ENCODE data around the gene FGD4. TPM values are rescaled to one million over a fixed set of nuclear protein-coding genes. Genes with fewer than 3 reads are reported as not detected.

FGD4 gene
- total and polyA plus RNA-seq, 2 of the 4 experiments (the other 2 are of a cell fraction), result 2.1 to 8.8 TPM

- no peaks in the 10 kb centered on the region for H3K9me3 ChIP-seq (ENCODE audit: control insufficient read depth, insufficient read depth, low read length)
- H2BK5ac ChIP-seq (ENCODE audit: low read depth, low read length, poor library complexity, severe bottlenecking), result no peak overlapping the region
- H2AFZ ChIP-seq (replicated peaks; ENCODE audit: low read length, poor library complexity), result no peak overlapping the region
- no peaks in the 10 kb centered on the region for H4K20me1 ChIP-seq (ENCODE audit: insufficient read depth, low read length)
- H2AK5ac ChIP-seq (ENCODE audit: low read depth, low read length), result no peak overlapping the region
- no peak overlapping the region for H3K23ac ChIP-seq (ENCODE audit: low read depth, low read length)
- in situ Hi-C loops (cut with MboI; ENCODE audit: low sequenced_read_pairs) (no loop called here), intact Hi-C loops (cut with micrococcal nuclease) (no loop called here), dilution Hi-C loops (cut with HindIII; ENCODE audit: low sequenced_read_pairs, unreplicated experiment) (no loop called here)
- ChIA-PET CTCF (interaction anchor here (0.9 kb wide), 1 partner anchor 23 kb away, joined by 3 read pairs; no protein-coding TSS in a partner anchor), POLR2A (ENCODE audit: unreplicated experiment) (no interaction called here)
- H3K36me3 ChIP-seq (ENCODE audit: control insufficient read depth, insufficient read depth, low read length), result no peaks in the 10 kb centered on the region
- H3K79me1 ChIP-seq (ENCODE audit: low read depth in 1 of 2, low read length in 2 of 2), result no peaks in the 10 kb centered on the region
- no peak for DNase-seq
- H3K14ac ChIP-seq (replicated peaks; ENCODE audit: low read depth, low read length), result no peak overlapping the region
- H3K4ac ChIP-seq (ENCODE audit: low read depth, low read length), result no peak overlapping the region
- no peak overlapping the region for H2BK15ac ChIP-seq (ENCODE audit: low read depth, low read length)
- no peak overlapping the region for H3K4me3 ChIP-seq (ENCODE audit: insufficient read depth, low read depth, low read length)
- no peak overlapping the region for H4K91ac ChIP-seq (ENCODE audit: insufficient read depth, low read depth, low read length)
- H4K8ac ChIP-seq (ENCODE audit: low read depth in 2 of 2, low read length in 2 of 2), result no peak overlapping the region
- H3K56ac ChIP-seq (ENCODE audit: extremely low read depth, insufficient read depth, low read length), result no peak overlapping the region
- H4K5ac ChIP-seq (ENCODE audit: low read depth, low read length), result no peak overlapping the region
- 100% methylated on average over 1 of the region's 2 CpGs; no CpG with 5 or more reads in 1 of the 2 experiments for whole genome bisulfite sequencing, 2 experiments (ENCODE audit: extremely low coverage in 2 of 2, insufficient read length in 1 of 2)
- ATAC-seq (ENCODE audit: low read depth), result no peak
- no peak overlapping the region for H2BK20ac ChIP-seq (ENCODE audit: low read depth, low read length)
- no peak overlapping the region for H3K27ac ChIP-seq (ENCODE audit: insufficient read depth, low read length)
- H3K9me1 ChIP-seq (ENCODE audit: insufficient read depth, low read length), result no peaks in the 10 kb centered on the region
- no peak overlapping the region for H3K9ac ChIP-seq (ENCODE audit: low read depth, low read length)
- no peaks in the 10 kb centered on the region for H3K4me1 ChIP-seq (ENCODE audit: control insufficient read depth, insufficient read depth, low read length)
- H2BK120ac ChIP-seq (ENCODE audit: low read depth, low read length), result no peak overlapping the region
- H3K18ac ChIP-seq (ENCODE audit: low read depth, low read length), result no peak overlapping the region
- TF ChIP-seq MAFK (IDR thresholded peaks at IDR 0.05; ENCODE audit: low read depth, low read length) (no peak), POLR2A (IDR thresholded peaks at IDR 0.05; ENCODE audit: low read depth, low read length) (no peak), RAD21 (IDR thresholded peaks at IDR 0.05; ENCODE audit: low read length) (no peak), FOS (IDR thresholded peaks at IDR 0.05; ENCODE audit: low read depth, low read length) (no peak), MAZ (IDR thresholded peaks at IDR 0.05; ENCODE audit: borderline replicate concordance, low read depth, low read length) (no peak), BHLHE40 (IDR thresholded peaks at IDR 0.05; ENCODE audit: low read depth, low read length) (no peak), SMC3 (IDR thresholded peaks at IDR 0.05; ENCODE audit: low read depth, low read length) (no peak), ELK1 (IDR thresholded peaks at IDR 0.05; ENCODE audit: borderline replicate concordance, low read depth, low read length) (no peak), MXI1 (IDR thresholded peaks at IDR 0.05; ENCODE audit: borderline replicate concordance, low read depth, low read length) (no peak), RCOR1 (IDR thresholded peaks at IDR 0.05; ENCODE audit: insufficient replicate concordance, low read length) (no peak), CTCF (conservative IDR thresholded peaks at IDR 0.05; ENCODE audit: low read depth, low read length) (no peak), CHD1 (IDR thresholded peaks at IDR 0.05; ENCODE audit: low read depth, low read length) (no peak), CEBPB (IDR thresholded peaks at IDR 0.05; ENCODE audit: low read depth, low read length) (no peak), NFE2L2 (IDR thresholded peaks at IDR 0.05; ENCODE audit: low read depth, low read length) (no peak), RFX5 (IDR thresholded peaks at IDR 0.05; ENCODE audit: low read depth, low read length) (no peak)
- TF ChIP-seq, protein P1, sequence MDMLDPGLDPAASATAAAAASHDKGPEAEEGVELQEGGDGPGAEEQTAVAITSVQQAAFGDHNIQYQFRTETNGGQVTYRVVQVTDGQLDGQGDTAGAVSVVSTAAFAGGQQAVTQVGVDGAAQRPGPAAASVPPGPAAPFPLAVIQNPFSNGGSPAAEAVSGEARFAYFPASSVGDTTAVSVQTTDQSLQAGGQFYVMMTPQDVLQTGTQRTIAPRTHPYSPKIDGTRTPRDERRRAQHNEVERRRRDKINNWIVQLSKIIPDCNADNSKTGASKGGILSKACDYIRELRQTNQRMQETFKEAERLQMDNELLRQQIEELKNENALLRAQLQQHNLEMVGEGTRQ (IDR thresholded peaks at IDR 0.05; ENCODE audit: low read depth, low read length), result no peak
- peaks cover 10% of the 10 kb centered on the region for H3K27me3 ChIP-seq (ENCODE audit: control insufficient read depth, insufficient read depth, low read length)
- BruUV-seq (replicated peaks), result no TSS peak
- no peak overlapping the region for H2AK9ac ChIP-seq (replicated peaks; ENCODE audit: low read depth, low read length, poor library complexity)
- H3K4me2 ChIP-seq (ENCODE audit: low read depth, low read length), result no peak overlapping the region
These were observed 113.0 kb downstream of the FGD4 start for GRCh38 chr12:32512379-32512778.

All from IMR-90 (cell line).